ENCODE measurements around the gene COL28A1.

GRCh38 chr7:7432979-7433378 lies 102.7 kb downstream of the COL28A1 start:
- TF ChIP-seq CTCF (IDR thresholded peaks at IDR 0.05) (no peak), POLR2A (IDR thresholded peaks at IDR 0.05) (no peak)

Measured in lower leg skin (tissue), 3 donors.